Erythroblast (primary cell): ENCODE results near the gene ZSCAN25.

Experiments
- GATA1 ChIP-seq: IDR thresholded peaks from 2 replicates; pipeline ENCODE4 v1.6.1; 2011; ENCODE audit warnings: low read depth, mild to moderate bottlenecking, control low read depth, low read length, moderate library complexity
- POLR2A ChIP-seq: IDR thresholded peaks from 2 replicates; pipeline ENCODE4 v1.6.1; 2011; ENCODE audit warnings: mild to moderate bottlenecking, low read length

GRCh38 chr7:99597762-99598501 is 18.8 kb upstream of the ZSCAN25 start, which contains the start of gene TMEM225B:
- no peak for TF ChIP-seq POLR2A
- no peak for TF ChIP-seq GATA1
